Type B pancreatic cell (in vitro differentiated cells): ENCODE results near the gene EPN1. TPM values are rescaled to one million over a fixed set of nuclear protein-coding genes. Genes with fewer than 3 reads are reported as not detected.

Experiments used
- DNase-seq: peaks from one replicate; pipeline ENCODE4 v3.0.0; 2021; ENCODE audit warnings: mixed read lengths; ENCODE audit not compliant: unreplicated experiment; ENCODE audit errors: extremely low spot score
- H3K27ac Mint-ChIP-seq: 2 replicates; pipeline ENCODE4 v1.8.0; 2021; ENCODE audit warnings: mild to moderate bottlenecking, mixed read lengths
- H3K27me3 Mint-ChIP-seq: 2 replicates; pipeline ENCODE4 v1.8.0; 2021; ENCODE audit warnings: mixed read lengths
- H3K36me3 Mint-ChIP-seq: 2 replicates; pipeline ENCODE4 v1.8.0; 2021; ENCODE audit warnings: mixed read lengths
- H3K4me1 Mint-ChIP-seq: one replicate; pipeline ENCODE4 v1.8.0; 2021; ENCODE audit warnings: mixed read lengths; ENCODE audit not compliant: unreplicated experiment
- H3K4me3 Mint-ChIP-seq: 2 replicates; pipeline ENCODE4 v1.8.0; 2021; ENCODE audit warnings: mild to moderate bottlenecking, mixed read lengths
- H3K9me3 Mint-ChIP-seq: 2 replicates; pipeline ENCODE4 v1.8.0; 2021; ENCODE audit warnings: mixed read lengths
- total RNA-seq: library from RNA; stranded (reverse); gene quantifications from 2 replicates; pipeline ENCODE4 v1.2.1, GENCODE V29; 2021; ENCODE audit warnings: low replicate concordance
- TF ChIP-seq, protein P1 (sequence below): fragments of 200-600 bp; sonication (generic); conservative IDR thresholded peaks from 2 replicates; pipeline ENCODE4 v1.5.0; 2021; ENCODE audit warnings: antibody characterized with exemption, mild to moderate bottlenecking

Gene EPN1
- total RNA-seq, 1 donor from 2014 or later = 121 TPM

DNA sequence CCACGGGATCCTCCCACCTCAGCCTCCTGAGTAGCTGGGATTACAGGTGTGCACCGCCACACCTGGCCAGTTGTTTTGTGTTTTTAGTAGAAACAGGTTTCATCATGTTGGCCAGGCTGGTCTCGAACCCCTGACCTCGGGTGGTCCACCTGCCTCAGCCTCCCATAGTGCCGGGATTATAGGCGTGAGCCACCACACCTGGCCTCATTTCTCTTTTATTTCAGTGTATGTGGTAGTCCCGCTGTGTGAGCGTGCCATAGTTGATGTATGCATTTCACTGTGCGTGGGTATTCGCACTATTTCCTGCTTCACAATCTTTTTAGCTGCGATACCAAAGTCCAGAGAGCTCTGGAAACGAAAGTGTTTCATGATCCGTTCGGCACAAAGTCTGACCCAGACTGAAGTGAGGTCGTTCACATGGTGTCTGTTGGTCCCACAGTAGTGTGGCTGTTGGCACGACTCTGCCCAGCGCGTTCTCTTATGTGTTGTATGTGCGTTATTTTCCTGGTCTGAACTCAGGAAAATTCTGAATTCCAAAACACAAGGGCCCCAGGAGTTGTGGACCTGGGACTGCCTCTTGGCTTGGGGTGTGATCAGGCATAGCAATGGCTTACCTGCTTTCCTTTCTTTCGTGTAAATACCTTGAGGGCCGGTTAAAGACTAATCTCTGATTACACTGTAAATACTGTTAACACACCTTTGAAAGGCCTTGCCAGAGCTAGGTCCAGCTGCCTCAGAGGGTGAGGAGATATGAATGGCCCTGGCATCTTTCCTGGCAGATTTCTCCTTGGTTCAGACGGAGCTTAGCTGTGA is 8.6 kb downstream of the EPN1 start:
- H3K9me3 Mint-ChIP-seq = no peaks in the 10 kb centered on the region
- peaks cover 3% of the 10 kb centered on the region for H3K36me3 Mint-ChIP-seq
- no peak for DNase-seq
- H3K27me3 Mint-ChIP-seq = no peaks in the 10 kb centered on the region
- H3K27ac Mint-ChIP-seq = peak overlapping the region; percentile 92
- no peaks in the 10 kb centered on the region for H3K4me1 Mint-ChIP-seq
- TF ChIP-seq, protein P1, sequence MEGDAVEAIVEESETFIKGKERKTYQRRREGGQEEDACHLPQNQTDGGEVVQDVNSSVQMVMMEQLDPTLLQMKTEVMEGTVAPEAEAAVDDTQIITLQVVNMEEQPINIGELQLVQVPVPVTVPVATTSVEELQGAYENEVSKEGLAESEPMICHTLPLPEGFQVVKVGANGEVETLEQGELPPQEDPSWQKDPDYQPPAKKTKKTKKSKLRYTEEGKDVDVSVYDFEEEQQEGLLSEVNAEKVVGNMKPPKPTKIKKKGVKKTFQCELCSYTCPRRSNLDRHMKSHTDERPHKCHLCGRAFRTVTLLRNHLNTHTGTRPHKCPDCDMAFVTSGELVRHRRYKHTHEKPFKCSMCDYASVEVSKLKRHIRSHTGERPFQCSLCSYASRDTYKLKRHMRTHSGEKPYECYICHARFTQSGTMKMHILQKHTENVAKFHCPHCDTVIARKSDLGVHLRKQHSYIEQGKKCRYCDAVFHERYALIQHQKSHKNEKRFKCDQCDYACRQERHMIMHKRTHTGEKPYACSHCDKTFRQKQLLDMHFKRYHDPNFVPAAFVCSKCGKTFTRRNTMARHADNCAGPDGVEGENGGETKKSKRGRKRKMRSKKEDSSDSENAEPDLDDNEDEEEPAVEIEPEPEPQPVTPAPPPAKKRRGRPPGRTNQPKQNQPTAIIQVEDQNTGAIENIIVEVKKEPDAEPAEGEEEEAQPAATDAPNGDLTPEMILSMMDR = no peak
- H3K4me3 Mint-ChIP-seq = peak overlapping the region; percentile 34

DNA sequence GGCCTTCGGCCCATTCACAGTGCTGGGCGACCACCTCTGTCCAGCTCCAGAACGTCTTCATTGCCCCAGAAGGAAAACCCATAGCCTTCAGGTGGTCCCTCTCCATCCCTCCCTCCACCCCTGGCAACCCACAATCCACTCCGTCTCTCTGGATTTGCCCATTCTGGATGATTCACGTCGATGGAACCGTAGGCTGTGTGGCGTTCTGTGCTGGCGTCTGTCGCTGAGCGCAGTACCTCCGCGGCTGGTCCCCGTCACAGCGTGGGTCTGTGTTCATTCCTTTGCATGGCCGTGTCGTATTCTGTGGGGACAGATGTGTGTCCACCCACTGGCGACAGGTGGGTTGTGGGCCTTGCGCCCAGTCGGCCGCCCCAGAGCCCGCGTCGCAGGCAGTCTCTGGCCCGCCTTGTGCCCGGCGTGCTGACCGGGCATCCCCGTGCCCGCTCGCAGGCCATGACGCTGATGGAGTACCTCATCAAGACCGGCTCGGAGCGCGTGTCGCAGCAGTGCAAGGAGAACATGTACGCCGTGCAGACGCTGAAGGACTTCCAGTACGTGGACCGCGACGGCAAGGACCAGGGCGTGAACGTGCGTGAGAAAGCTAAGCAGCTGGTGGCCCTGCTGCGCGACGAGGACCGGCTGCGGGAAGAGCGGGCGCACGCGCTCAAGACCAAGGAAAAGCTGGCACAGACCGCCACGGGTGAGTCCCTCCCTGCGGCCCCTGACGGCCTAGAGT is 10.1 kb downstream of the EPN1 start:
- DNase-seq = no peak
- Mint-ChIP-seq H3K4me1 (no peaks in the 10 kb centered on the region), H3K27me3 (no peaks in the 10 kb centered on the region), H3K36me3 (no peaks in the 10 kb centered on the region), H3K27ac (peak overlapping the region; percentile 26), H3K4me3 (no peak overlapping the region), H3K9me3 (no peaks in the 10 kb centered on the region)
- TF ChIP-seq, protein P1 = no peak

DNA sequence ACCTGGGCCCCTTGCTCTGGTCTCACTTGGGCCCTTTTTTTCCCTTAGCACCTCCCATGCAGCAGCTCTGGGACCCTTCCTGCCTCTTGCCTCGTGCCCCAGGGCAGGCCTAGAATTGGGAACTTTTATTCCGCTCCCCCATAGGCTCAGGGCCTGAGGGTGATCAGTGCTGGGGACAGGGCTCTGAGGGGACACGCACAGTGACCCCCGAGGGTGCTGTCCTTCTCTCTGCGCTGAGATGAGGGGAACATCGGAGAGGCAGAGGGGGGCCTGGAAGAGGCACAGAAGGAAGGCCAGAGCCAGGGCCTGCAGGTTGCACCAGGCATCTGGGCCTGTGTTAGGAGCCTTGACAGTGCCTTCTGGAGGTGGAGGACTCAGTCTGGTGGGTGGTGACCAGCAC is 10.8 kb downstream of the EPN1 start:
- Mint-ChIP-seq H3K9me3 (no peaks in the 10 kb centered on the region), H3K36me3 (no peaks in the 10 kb centered on the region)
- DNase-seq = no peak

DNA sequence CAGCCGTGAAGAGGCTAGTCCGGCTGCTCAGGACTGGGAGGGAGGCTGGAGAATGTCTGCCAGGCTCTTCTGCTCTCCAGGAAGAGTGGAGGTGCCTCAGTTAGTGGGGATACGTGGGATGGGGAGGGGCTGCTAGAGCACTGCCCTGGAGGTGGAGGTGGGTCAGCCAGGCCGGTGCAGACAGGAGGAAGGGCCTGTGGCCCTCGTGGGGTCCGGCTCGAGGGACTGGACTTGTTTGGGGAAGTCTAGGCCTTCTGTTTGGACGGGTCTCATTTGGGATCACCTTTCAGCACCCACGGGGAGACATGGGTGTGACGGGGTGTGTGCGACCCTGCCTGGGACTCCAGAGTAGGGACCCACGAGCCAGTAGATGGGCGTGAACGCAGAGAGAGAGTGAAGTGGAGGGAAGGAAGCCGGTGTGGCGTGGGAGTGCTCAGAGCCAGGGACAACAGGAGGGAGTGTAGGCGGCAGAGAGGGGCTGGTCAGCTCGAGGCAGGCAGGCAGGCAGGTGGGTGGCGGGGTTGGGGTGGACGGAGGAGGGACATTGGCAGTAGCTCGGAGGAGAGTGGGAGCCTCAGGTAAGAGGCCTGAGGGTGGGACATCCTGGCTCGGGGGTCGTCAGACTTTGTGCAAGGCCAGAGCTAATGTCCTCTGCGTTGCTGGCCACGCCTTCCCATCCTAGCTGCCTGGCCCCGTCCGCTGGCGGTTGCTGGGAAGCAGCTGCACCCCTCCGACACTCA is 11.5 kb downstream of the EPN1 start:
- no peak for DNase-seq
- H3K9me3 Mint-ChIP-seq = no peaks in the 10 kb centered on the region
- no peaks in the 10 kb centered on the region for H3K4me1 Mint-ChIP-seq
- TF ChIP-seq, protein P1 = no peak
- H3K4me3 Mint-ChIP-seq = no peak overlapping the region
- H3K27ac Mint-ChIP-seq = no peak overlapping the region
- H3K36me3 Mint-ChIP-seq = no peaks in the 10 kb centered on the region
- H3K27me3 Mint-ChIP-seq = no peaks in the 10 kb centered on the region

More for the DNA sequence above, 10.8 kb downstream of the EPN1 start:
- H3K4me3 Mint-ChIP-seq = no peak overlapping the region
- TF ChIP-seq, protein P1 = no peak
- H3K27ac Mint-ChIP-seq = no peak overlapping the region
- no peaks in the 10 kb centered on the region for H3K4me1 Mint-ChIP-seq
- H3K27me3 Mint-ChIP-seq = no peaks in the 10 kb centered on the region

DNA sequence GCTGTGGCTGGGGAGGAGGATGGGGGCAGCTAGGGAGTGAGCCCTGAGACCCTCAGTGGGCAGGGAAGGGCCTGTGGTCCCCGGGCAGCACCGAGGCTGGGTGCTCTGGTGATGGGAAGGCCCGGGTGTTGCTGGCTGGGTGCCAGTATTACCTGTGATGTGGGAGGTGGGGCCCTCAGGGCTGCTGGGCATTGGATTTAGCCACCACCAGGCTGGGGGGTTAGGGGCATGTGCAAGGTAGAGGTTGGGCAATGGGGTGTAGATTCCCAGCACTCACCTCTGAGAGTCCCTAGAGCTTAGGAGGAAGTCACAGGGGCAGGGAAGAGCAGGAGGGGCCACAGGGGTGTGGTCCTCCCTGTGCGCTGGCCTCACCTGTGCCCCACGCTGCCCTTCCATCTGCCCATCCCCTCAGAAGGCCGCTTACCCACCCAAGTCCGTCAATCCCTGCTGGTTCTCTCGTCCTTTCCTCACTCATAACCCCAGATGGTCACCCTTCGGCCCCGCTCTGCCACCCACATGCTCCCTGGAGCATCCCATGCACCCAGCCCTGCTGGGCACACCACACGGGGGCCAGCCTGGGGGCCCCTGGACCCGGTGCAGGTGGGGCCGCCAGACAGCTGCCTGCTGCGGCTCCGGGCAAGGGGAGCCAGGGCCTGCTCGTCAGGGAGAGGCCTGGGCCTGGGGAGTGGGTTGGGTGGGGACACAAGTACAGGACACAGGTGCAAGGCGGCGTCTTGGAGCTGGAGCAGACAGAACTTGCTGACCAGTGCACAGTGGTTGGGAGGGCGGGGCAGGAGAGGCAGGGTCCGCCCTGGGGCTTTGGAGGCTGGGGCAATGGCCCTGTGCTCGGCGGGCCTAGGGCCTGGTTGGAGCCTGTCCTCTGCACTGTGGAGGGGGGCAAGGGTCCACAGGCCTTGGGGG is 12.5 kb downstream of the EPN1 start:
- TF ChIP-seq, protein P1 = no peak
- no peaks in the 10 kb centered on the region for H3K27me3 Mint-ChIP-seq
- no peaks in the 10 kb centered on the region for H3K4me1 Mint-ChIP-seq
- H3K36me3 Mint-ChIP-seq = no peaks in the 10 kb centered on the region
- no peak for DNase-seq
- H3K9me3 Mint-ChIP-seq = no peaks in the 10 kb centered on the region
- no peak overlapping the region for H3K27ac Mint-ChIP-seq
- H3K4me3 Mint-ChIP-seq = no peak overlapping the region
